HG02571 (cell line): ENCODE results near the gene CNBD2.
"Not testable (repeated sequence)": the region's sequence is repeated elsewhere in the genome, so short reads cannot be mapped to it uniquely, and the experiment has no call there.

ENCODE experiments used
- ATAC-seq: cut with Tn5 transposase; IDR thresholded peaks from one replicate; pipeline ENCODE4 v1.9.1; 2021; ENCODE audit warnings: mild to moderate bottlenecking, moderate library complexity; ENCODE audit not compliant: unreplicated experiment

The CNBD2 gene

GRCh38 chr20:35974256-35974655, 5.9 kb downstream of the CNBD2 start:
- no peak for ATAC-seq

GRCh38 chr20:35975576-35976373, 7.4 kb downstream of the CNBD2 start:
- no peak for ATAC-seq

- no peak for ATAC-seq
Observed at GRCh38 chr20:35978041-35978513, 9.7 kb downstream of the CNBD2 start.

DNA sequence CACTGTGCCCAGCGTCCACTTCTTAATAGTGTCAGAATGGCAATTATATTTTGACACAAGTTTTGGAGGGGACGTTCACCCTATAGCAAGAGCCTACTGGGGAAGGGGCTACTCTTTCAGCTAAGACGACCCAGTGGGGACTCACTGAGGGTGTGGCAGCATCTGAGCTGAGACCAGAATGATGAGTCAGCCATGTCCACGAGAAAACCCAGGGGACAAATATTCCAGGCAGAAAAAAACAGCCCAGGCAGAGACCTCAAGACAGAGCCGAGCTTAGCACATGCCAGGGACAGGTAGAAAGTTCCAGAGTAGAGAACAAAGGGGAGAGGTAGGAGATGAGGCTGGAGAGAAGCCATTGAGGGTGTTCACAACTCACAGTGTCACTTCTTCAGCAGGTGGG, 11.2 kb downstream of the CNBD2 start:
- ATAC-seq: no peak

GRCh38 chr20:35981969-35982368, 13.6 kb downstream of the CNBD2 start:
- ATAC-seq: no peak

- ATAC-seq: no peak
Observed at GRCh38 chr20:35984382-35984781, 16.0 kb downstream of the CNBD2 start.

DNA sequence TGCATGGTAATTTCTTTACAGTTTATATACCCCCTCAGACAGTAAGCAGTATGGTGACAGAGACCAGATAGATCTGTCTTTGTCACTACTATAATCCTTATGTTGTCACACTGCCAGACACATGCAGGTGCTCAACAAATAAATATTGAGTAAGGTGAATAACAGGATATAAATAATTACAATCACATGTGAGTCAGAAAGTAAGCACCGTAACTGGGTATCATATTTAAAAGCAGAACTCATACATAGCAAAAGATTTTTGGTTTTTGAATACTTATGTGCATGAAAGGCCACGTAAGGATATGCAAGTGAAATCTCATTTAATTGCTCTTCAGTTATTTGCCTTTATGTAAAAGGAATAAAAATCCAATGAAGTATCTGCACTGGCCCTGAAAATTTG, 17.4 kb downstream of the CNBD2 start:
- ATAC-seq: no peak

- no peak for ATAC-seq
Observed at GRCh38 chr20:35988910-35989463, 20.6 kb downstream of the CNBD2 start.

DNA sequence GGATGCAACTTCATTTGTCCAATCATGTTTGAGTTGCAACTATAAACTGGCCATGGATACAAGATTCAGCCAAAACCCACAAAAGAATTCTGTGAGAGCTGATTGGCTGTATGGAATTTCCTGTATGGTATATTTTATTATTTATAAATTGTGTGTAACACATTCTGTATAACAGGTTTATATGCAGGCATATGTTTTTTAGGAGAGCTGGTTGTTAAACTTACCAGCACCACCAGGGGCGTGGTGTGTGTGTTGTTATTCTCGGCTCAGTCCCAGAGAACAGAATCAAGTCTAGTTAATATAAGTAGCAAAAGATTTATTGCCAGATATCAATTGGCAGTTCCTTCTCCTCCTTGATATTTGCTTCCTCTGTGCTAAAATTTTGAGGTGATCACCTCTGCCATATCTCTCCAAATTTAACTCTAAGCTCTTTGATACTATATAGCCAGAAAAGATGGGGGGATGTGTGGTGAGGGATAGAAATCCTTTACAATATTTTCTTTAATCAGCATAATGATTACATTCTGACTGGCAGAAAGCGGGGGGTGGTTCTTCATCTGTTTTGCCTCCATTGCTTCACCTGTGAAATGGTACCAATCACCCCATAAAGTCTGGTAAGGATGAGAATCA, 22.9 kb downstream of the CNBD2 start:
- no peak for ATAC-seq

- ATAC-seq: no peak
Observed at GRCh38 chr20:35992713-35993335, 24.4 kb downstream of the CNBD2 start.

DNA sequence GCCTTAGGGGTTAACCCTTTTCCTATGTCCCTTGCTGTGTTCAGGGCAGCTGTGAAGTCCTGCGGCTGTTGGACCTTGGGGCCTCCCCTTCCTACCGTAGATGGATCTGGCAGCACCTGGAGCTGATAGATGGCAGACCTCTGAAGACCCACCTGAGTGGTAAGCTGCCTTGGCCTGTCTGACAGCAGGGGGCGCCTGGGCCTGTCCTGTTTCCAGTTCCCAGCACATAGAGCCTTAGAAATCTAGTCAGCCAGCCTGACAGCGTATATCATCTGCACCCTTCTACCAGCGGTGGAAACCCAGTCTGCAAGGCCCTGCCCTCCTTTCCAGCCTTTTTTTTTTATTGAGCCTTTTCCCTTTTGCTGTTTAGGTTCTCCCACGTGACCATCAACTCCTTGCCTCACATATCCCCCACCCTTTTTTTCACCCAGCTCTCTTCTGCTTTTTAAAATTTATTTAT, 26.6 kb downstream of the CNBD2 start:
- ATAC-seq: no peak

DNA sequence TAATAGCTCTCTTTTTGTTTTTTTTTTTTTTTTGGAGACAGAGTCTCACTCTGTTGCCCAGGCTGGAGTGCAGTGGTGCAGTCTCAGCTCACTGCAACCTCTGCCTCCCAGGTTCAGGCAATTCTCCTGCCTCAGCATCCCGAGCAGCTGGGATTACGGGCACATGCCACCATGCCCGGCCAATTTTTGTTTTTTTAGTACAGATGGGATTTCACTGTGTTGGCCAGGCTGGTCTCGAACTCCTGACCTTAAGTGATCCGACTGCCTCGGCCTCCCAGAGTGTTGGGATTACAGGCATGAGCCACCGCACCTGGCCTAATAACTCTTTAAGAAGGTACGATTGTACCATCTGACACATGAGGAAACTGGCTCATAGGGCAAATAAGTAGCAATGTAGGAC, 28.1 kb downstream of the CNBD2 start:
- ATAC-seq: not testable (repeated sequence)

GRCh38 chr20:36001331-36001730, 32.9 kb downstream of the CNBD2 start:
- not testable (repeated sequence) for ATAC-seq

- ATAC-seq: no peak
Observed at GRCh38 chr20:36002855-36003254, 34.5 kb downstream of the CNBD2 start.

GRCh38 chr20:36004045-36004444, 35.7 kb downstream of the CNBD2 start:
- ATAC-seq: no peak

GRCh38 chr20:36008461-36009035, 40.2 kb downstream of the CNBD2 start:
- ATAC-seq: no peak

DNA sequence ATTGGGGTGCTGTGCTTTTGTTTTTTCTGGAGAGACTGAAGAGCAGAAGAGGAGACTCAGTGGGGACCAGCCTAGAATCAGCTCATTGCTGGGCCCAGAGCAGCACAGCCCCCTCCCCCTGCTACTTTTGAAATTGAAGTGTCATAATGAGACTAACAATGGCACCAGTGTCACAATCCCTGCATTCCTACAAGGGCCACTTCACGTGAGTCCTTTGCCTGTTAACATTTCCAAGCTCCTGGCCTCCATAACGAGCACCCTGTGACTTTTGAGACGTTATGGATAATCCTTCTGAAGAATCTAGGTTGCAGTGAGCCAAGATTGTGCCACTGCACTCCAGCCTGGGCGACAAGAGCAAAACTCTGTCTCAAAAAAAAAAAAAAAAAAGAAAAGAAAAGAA, 41.7 kb downstream of the CNBD2 start:
- ATAC-seq: no peak

DNA sequence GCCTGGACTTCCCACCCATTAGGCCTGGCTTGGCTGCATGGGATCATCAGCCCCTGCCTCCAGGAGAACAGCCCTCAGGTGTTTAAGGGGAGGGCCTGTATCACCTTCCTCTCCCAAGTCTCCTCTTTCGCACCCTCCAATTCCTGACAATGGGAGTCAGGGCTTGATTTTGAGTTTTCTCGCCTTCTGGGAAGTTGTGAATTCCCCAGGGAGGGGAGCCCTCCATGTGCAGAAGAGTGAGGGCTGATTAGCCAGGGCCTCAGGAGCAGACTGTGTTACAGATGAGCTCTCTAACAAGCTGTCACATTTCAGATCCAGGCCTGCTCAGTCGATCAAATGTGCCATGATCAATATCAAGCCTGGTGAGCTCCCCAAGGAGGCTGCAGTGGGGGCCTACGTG, 42.4 kb downstream of the CNBD2 start:
- no peak for ATAC-seq

- ATAC-seq: no peak
Observed at GRCh38 chr20:36015806-36016403, 47.5 kb downstream of the CNBD2 start.

DNA sequence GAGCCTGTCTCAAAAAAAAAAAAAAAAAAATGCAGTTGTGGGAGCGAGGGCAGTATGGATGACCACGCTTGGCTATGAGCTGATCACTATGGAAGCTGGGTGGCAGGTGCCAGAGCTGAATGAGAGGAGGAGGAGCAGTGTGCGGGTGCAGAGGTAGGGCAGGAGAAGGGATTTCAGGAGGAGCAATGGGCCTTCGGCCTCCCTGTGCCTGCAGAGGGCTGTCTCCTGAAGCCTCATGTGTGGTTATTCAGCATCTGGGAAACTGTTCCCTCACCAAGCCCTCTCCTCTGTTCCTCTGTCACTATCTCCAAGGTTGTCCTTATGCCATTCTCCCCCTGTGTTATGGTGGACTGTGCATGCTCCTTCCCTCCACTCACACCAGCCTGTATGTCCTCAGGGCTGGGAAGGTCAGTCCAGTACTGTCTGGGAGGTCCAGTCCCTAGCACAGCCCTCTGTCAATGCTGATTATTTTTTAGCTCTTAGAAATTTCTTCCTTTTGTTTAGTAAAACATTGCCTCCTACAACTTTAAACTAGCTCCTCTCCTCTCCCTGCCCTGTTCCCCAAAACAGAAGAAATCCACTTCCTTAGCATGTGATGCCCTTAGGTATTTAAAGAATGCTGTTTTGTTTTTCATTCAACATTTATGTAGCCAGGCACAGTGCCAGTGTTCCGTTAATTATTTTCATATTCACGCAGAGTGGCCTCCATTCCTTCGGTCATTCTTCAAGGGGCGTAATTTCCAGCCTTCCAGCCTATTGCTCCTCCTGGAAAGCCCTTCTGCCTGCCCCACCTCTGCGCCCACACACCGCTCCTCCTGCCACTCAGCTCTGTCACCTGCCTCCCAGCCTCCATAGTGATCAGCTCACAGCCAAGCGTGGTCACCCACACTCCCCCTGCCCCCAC, 48.9 kb downstream of the CNBD2 start:
- no peak for ATAC-seq
